ENCODE measurements around the gene STT3B. TPM values are rescaled to one million over a fixed set of nuclear protein-coding genes. Genes with fewer than 3 reads are reported as not detected.

The STT3B gene
- total and polyA plus RNA-seq, 9 donors, result 91.4 to 115 (median 102) TPM

DNA sequence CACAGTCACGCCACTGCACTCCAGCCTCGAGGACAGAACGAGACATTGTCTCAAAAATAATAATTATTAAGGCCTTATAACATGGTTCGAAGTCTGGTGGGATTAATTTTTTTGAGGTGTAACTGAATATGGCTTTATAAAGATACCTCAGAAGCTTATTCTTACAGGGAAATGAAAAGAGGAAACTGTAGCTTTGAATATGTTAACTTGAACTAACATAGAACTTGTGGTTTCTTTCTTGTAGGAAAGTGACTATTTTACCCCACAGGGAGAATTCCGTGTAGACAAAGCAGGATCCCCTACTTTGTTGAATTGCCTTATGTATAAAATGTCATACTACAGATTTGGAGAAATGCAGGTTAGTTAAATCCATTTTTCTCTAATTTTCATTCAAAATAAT lies 96.3 kb downstream of the STT3B start:
- H3K9me3 ChIP-seq (replicated peaks; ENCODE audit: control insufficient read depth, low read depth, low read length), result no peaks in the 10 kb centered on the region

GRCh38 chr3:31634476-31634875 lies 101.8 kb downstream of the STT3B start:
- no peak for DNase-seq
- WGBS (ENCODE audit: insufficient coverage), result 77% methylated on average over 2 of the region's 2 CpGs
- H3K4me1 ChIP-seq (ENCODE audit: control insufficient read depth, insufficient read depth, low read length), result no peaks in the 10 kb centered on the region
- H3K9me3 ChIP-seq (replicated peaks; ENCODE audit: control insufficient read depth, low read depth, low read length), result no peaks in the 10 kb centered on the region
- no peaks in the 10 kb centered on the region for H3K27me3 ChIP-seq (ENCODE audit: control insufficient read depth, insufficient read depth, low read length)
- H3K27ac ChIP-seq (ENCODE audit: low read length), result no peak overlapping the region
- peaks cover 15% of the 10 kb centered on the region for H3K36me3 ChIP-seq (ENCODE audit: control insufficient read depth, insufficient read depth, low read length)
- H3K4me3 ChIP-seq (ENCODE audit: low read length), result no peak overlapping the region

More for the DNA sequence above, 96.3 kb downstream of the STT3B start:
- Histone ChIP-seq H3K4me3 (ENCODE audit: low read length) (no peak overlapping the region), H3K27me3 (ENCODE audit: control insufficient read depth, insufficient read depth, low read length) (no peaks in the 10 kb centered on the region), H3K4me1 (ENCODE audit: control insufficient read depth, insufficient read depth, low read length) (no peaks in the 10 kb centered on the region), H3K36me3 (ENCODE audit: control insufficient read depth, insufficient read depth, low read length) (peaks cover 28% of the 10 kb centered on the region), H3K27ac (ENCODE audit: low read length) (no peak overlapping the region)
- DNase-seq, result no peak
- no CpG with 5 or more reads among the region's 5 CpGs for WGBS (ENCODE audit: insufficient coverage)

DNA sequence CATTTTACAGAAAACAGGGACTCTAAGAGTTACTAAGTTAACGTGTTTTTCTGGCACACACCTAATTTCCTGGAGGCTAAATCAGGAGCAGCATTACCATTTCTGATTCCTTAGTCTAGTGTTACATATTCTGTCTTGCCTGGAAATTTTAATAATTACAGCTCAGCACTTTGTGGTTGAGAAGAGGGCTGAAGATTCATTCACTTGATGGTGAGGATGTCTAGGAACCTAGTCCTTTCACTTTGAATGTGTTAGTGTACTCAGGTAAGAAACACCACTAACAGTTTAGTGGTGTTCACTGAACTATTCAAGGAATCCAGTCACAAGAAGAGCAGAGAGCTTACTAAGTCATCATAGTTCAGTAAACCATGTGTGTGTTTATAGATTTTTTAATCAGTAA lies 102.8 kb downstream of the STT3B start:
- Histone ChIP-seq H3K36me3 (ENCODE audit: control insufficient read depth, insufficient read depth, low read length) (peaks cover 9% of the 10 kb centered on the region), H3K4me1 (ENCODE audit: control insufficient read depth, insufficient read depth, low read length) (no peaks in the 10 kb centered on the region), H3K27me3 (ENCODE audit: control insufficient read depth, insufficient read depth, low read length) (no peaks in the 10 kb centered on the region), H3K4me3 (ENCODE audit: low read length) (no peak overlapping the region), H3K27ac (ENCODE audit: low read length) (no peak overlapping the region), H3K9me3 (replicated peaks; ENCODE audit: control insufficient read depth, low read depth, low read length) (no peaks in the 10 kb centered on the region)
- peak; percentile 7 for DNase-seq
- no CpG with 5 or more reads among the region's 1 CpG for WGBS (ENCODE audit: insufficient coverage)

GRCh38 chr3:31636049-31636448 lies 103.3 kb downstream of the STT3B start:
- DNase-seq, result peak; percentile 55
- WGBS (ENCODE audit: insufficient coverage), result 45% methylated on average over 2 of the region's 4 CpGs
- no peaks in the 10 kb centered on the region for H3K4me1 ChIP-seq (ENCODE audit: control insufficient read depth, insufficient read depth, low read length)
- no peaks in the 10 kb centered on the region for H3K27me3 ChIP-seq (ENCODE audit: control insufficient read depth, insufficient read depth, low read length)
- no peaks in the 10 kb centered on the region for H3K9me3 ChIP-seq (replicated peaks; ENCODE audit: control insufficient read depth, low read depth, low read length)
- H3K4me3 ChIP-seq (ENCODE audit: low read length), result no peak overlapping the region
- peaks cover 6% of the 10 kb centered on the region for H3K36me3 ChIP-seq (ENCODE audit: control insufficient read depth, insufficient read depth, low read length)
- H3K27ac ChIP-seq (ENCODE audit: low read length), result no peak overlapping the region

DNA sequence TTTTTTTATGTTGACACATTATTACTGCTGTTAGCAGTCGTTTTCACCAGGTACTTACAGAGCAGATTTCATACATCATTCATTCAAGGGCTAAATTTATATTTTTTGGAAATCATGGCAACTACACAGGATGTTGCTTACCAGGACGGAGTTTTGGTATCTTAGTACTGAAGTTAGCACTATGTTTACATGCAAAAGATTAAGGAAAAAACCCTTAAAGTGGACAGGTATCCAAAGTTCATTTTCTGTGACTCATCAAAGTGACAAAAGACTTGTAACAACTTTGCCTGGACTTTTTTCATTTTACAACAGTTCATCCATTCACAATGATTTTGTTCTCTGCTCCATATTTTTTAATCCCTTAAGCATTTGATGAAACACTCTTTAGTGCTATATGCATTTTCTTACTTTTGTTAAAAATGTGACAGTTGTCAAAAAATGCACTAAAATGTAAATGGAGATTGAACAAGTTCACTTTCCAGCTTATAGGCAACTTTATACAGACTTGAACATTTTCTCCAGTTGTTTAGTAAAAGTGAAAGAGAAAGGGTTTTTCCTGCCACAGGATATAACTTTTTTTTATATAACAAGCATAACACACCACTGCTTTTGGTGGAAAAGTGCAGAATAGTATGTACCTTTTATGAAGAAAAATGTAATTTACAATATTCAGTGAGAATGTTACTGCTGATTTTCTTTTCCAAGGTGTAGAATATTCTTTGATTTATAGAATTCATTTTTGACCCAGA lies 104.1 kb downstream of the STT3B start:
- Histone ChIP-seq H3K27ac (ENCODE audit: low read length) (no peak overlapping the region), H3K9me3 (replicated peaks; ENCODE audit: control insufficient read depth, low read depth, low read length) (no peaks in the 10 kb centered on the region), H3K36me3 (ENCODE audit: control insufficient read depth, insufficient read depth, low read length) (peaks cover 6% of the 10 kb centered on the region), H3K4me3 (ENCODE audit: low read length) (no peak overlapping the region), H3K4me1 (ENCODE audit: control insufficient read depth, insufficient read depth, low read length) (no peaks in the 10 kb centered on the region), H3K27me3 (ENCODE audit: control insufficient read depth, insufficient read depth, low read length) (no peaks in the 10 kb centered on the region)
- peak; percentile 11 for DNase-seq
- no CpG with 5 or more reads among the region's 2 CpGs for WGBS (ENCODE audit: insufficient coverage)

GRCh38 chr3:31639828-31640227 lies 107.1 kb downstream of the STT3B start:
- no peaks in the 10 kb centered on the region for H3K9me3 ChIP-seq (replicated peaks; ENCODE audit: control insufficient read depth, low read depth, low read length)
- H3K27me3 ChIP-seq (ENCODE audit: control insufficient read depth, insufficient read depth, low read length), result no peaks in the 10 kb centered on the region
- WGBS (ENCODE audit: insufficient coverage), result no CpG with 5 or more reads among the region's 1 CpG
- no peak for DNase-seq
- H3K4me1 ChIP-seq (ENCODE audit: control insufficient read depth, insufficient read depth, low read length), result no peaks in the 10 kb centered on the region
- H3K36me3 ChIP-seq (ENCODE audit: control insufficient read depth, insufficient read depth, low read length), result peaks cover 3% of the 10 kb centered on the region
- H3K27ac ChIP-seq (ENCODE audit: low read length), result no peak overlapping the region
- no peak overlapping the region for H3K4me3 ChIP-seq (ENCODE audit: low read length)

DNA sequence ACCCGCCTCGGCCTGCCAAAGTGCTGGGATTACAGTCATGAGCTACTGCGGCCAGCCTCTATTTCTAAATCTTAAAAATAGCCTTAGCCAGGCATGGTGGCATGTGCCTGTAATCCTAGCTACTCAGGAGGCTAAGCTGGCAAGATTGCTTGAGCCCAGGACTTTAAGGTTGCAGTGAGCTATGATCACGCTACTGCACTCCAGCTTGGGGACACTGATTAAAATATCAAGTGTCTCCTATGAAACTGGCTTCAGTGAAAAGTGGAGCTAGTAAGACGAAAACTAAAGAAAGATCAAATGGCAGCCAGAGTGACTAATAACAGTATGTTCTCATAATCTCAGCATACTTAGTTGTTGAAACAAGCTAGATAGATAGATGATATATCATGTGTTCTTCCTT lies 112.5 kb downstream of the STT3B start:
- H3K27me3 ChIP-seq (ENCODE audit: control insufficient read depth, insufficient read depth, low read length), result no peaks in the 10 kb centered on the region
- WGBS (ENCODE audit: insufficient coverage), result 81% methylated on average over 4 of the region's 5 CpGs
- DNase-seq, result no peak
- H3K4me3 ChIP-seq (ENCODE audit: low read length), result no peak overlapping the region
- no peaks in the 10 kb centered on the region for H3K4me1 ChIP-seq (ENCODE audit: control insufficient read depth, insufficient read depth, low read length)
- peaks cover 13% of the 10 kb centered on the region for H3K36me3 ChIP-seq (ENCODE audit: control insufficient read depth, insufficient read depth, low read length)
- no peak overlapping the region for H3K27ac ChIP-seq (ENCODE audit: low read length)
- peaks cover 20% of the 10 kb centered on the region for H3K9me3 ChIP-seq (replicated peaks; ENCODE audit: control insufficient read depth, low read depth, low read length)

- Histone ChIP-seq H3K36me3 (ENCODE audit: control insufficient read depth, insufficient read depth, low read length) (peaks cover 13% of the 10 kb centered on the region), H3K9me3 (replicated peaks; ENCODE audit: control insufficient read depth, low read depth, low read length) (peaks cover 36% of the 10 kb centered on the region), H3K27me3 (ENCODE audit: control insufficient read depth, insufficient read depth, low read length) (no peaks in the 10 kb centered on the region), H3K4me1 (ENCODE audit: control insufficient read depth, insufficient read depth, low read length) (no peaks in the 10 kb centered on the region), H3K4me3 (ENCODE audit: low read length) (no peak overlapping the region), H3K27ac (ENCODE audit: low read length) (no peak overlapping the region)
- no peak for DNase-seq
- WGBS (ENCODE audit: insufficient coverage), result 100% methylated on average over 4 of the region's 4 CpGs
Measured at GRCh38 chr3:31648286-31648968, 115.7 kb downstream of the STT3B start.

DNA sequence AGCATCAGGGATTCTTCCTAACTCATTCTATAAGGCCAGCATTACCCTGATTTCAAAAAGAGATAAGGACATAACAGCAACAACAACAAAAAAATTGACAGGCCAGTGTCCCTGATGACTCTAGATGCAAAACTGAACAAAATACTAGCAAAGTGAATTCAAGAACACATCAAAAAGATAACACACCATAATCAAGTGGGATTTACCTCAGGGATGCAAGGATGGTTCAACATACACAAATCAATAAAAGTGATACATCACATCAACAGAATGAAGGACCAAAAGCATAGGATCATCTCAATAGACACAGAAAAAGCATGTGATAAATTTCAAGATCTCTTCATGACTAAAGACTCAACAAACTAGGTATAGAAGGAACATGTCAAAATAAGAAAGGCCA lies 119.6 kb downstream of the STT3B start:
- DNase-seq, result no peak
- Histone ChIP-seq H3K4me3 (ENCODE audit: low read length) (no peak overlapping the region), H3K27ac (ENCODE audit: low read length) (no peak overlapping the region), H3K27me3 (ENCODE audit: control insufficient read depth, insufficient read depth, low read length) (no peaks in the 10 kb centered on the region), H3K4me1 (ENCODE audit: control insufficient read depth, insufficient read depth, low read length) (no peaks in the 10 kb centered on the region), H3K36me3 (ENCODE audit: control insufficient read depth, insufficient read depth, low read length) (peaks cover 9% of the 10 kb centered on the region), H3K9me3 (replicated peaks; ENCODE audit: control insufficient read depth, low read depth, low read length) (peaks cover 46% of the 10 kb centered on the region)

DNA sequence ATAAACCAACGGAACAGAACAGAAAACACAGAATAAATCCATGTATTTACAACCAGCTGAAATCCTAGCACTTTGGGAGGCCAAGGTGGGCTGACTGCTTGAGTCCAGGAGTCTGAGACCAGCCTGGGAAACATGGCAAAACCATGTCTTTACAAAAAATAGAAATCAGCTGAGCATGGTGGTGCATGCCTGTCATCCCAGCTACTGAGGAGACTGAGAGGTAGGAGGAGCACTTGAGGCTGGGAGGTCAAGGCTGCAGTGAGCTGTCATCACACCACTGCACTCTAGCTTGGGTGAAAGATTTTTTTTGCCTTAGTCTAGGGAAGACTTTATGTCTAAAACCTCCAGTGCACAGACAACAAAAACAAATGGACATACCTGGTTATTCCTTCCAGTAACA lies 120.7 kb downstream of the STT3B start:
- WGBS (ENCODE audit: insufficient coverage), result no CpG with 5 or more reads among the region's 1 CpG
- Histone ChIP-seq H3K27ac (ENCODE audit: low read length) (no peak overlapping the region), H3K4me3 (ENCODE audit: low read length) (no peak overlapping the region), H3K27me3 (ENCODE audit: control insufficient read depth, insufficient read depth, low read length) (no peaks in the 10 kb centered on the region), H3K36me3 (ENCODE audit: control insufficient read depth, insufficient read depth, low read length) (no peaks in the 10 kb centered on the region), H3K9me3 (replicated peaks; ENCODE audit: control insufficient read depth, low read depth, low read length) (peaks cover 41% of the 10 kb centered on the region), H3K4me1 (ENCODE audit: control insufficient read depth, insufficient read depth, low read length) (no peaks in the 10 kb centered on the region)
- no peak for DNase-seq

All from muscle of leg (tissue), 11 donors.